Gastrocnemius medialis (tissue), 4 donors: ENCODE measurements around the gene ZNF79.

Source experiments
- POLR2A ChIP-seq, 2 donors: fragments of 450-650 bp; IDR thresholded peaks; one replicate each; pipeline ENCODE4 v1.6.1; 2017; ENCODE audit warnings: antibody characterized with exemption in 2 of 2, mild to moderate bottlenecking in 2 of 2, moderate library complexity in 2 of 2
- TF ChIP-seq, protein P1 (sequence below), 5 experiments: fragments of 450-650 bp in 3 of 5; fragments of 200-600 bp in 2 of 5; sonication (generic) in 2 of 5; IDR thresholded peaks in 4 of 5; conservative IDR thresholded peaks in 1 of 5; 1 replicate in 4 of 5; 2 replicates in 1 of 5; pipeline ENCODE4 v1.5.1; 2016 to 2019; ENCODE audit warnings: antibody characterized with exemption in 5 of 5, mild to moderate bottlenecking in 3 of 5, moderate library complexity in 3 of 5

DNA sequence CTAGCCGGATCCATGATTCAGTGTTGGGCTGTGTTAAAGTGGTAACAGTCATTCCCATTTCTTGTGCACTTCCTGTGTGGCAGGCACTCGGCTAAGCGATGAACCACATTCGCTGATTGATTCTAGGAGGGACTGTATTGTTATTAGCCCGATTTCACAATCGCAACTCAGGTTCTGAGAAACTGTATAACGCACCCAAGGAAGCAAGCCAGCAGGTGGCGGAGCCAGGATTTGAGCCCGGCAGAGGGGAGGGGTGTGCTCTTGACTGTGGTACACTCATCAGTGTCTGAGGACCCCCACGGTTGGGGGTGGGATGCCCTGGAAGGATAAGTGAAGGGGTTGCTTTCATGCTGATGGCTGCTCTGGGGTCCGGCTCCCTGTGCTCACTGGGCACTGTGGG is 61.8 kb downstream of the ZNF79 start:
- TF ChIP-seq, protein P1, sequence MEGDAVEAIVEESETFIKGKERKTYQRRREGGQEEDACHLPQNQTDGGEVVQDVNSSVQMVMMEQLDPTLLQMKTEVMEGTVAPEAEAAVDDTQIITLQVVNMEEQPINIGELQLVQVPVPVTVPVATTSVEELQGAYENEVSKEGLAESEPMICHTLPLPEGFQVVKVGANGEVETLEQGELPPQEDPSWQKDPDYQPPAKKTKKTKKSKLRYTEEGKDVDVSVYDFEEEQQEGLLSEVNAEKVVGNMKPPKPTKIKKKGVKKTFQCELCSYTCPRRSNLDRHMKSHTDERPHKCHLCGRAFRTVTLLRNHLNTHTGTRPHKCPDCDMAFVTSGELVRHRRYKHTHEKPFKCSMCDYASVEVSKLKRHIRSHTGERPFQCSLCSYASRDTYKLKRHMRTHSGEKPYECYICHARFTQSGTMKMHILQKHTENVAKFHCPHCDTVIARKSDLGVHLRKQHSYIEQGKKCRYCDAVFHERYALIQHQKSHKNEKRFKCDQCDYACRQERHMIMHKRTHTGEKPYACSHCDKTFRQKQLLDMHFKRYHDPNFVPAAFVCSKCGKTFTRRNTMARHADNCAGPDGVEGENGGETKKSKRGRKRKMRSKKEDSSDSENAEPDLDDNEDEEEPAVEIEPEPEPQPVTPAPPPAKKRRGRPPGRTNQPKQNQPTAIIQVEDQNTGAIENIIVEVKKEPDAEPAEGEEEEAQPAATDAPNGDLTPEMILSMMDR (IDR thresholded peaks at IDR 0.05 in 4 of 5, conservative IDR thresholded peaks at IDR 0.05 in 1 of 5) = no peak
- no peak for TF ChIP-seq POLR2A (IDR thresholded peaks at IDR 0.05)
